ENCODE data around the gene SLC47A1. TPM values are rescaled to one million over a fixed set of nuclear protein-coding genes. Genes with fewer than 3 reads are reported as not detected.
"Not testable (repeated sequence)": the region's sequence is repeated elsewhere in the genome, so short reads cannot be mapped to it uniquely, and the experiment has no call there.

SLC47A1 gene
- total RNA-seq, 4 donors from 2014 or later, result 34.2 to 257 (median 133) TPM

DNA sequence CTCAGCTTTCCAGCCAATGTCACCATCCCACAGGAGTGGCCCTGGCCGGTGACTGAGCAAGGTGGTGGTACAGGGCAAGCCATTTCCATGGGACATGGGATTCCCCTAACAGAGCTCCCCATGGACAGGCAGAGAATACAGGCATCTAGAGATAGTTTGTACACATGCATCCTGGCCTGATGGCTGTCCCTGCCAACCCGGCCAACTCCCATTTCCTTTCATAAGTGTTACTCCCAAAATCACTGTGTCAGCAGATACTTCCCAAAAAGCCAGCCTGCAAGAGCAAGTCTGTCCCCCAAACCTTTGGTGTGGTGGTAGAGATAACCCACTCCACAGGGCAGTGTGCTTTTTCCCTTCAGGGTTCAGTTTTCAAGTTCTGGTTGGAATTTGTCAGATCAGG lies 32.4 kb upstream of the SLC47A1 start:
- DNase-seq (no peak), ATAC-seq (no peak)
- Histone ChIP-seq H3K27ac (no peak overlapping the region), H3K4me3 (no peak overlapping the region), H3K27me3 (no peaks in the 10 kb centered on the region), H3K9me3 (no peaks in the 10 kb centered on the region), H3K36me3 (no peaks in the 10 kb centered on the region), H3K4me1 (no peaks in the 10 kb centered on the region)
- in situ Hi-C loops (cut with MboI; ENCODE audit: low sequenced_read_pairs in 4 of 4) (loop anchor here in 1 of 4 donors (25.0 kb wide), 1 partner anchor 136 kb away; the partner anchor contains the start of gene ALDH3A2), intact Hi-C loops (cut with DNase I; ENCODE audit: low total_unique reads) (no loop called here)
- TF ChIP-seq POLR2A (IDR thresholded peaks at IDR 0.05), result no peak

DNA sequence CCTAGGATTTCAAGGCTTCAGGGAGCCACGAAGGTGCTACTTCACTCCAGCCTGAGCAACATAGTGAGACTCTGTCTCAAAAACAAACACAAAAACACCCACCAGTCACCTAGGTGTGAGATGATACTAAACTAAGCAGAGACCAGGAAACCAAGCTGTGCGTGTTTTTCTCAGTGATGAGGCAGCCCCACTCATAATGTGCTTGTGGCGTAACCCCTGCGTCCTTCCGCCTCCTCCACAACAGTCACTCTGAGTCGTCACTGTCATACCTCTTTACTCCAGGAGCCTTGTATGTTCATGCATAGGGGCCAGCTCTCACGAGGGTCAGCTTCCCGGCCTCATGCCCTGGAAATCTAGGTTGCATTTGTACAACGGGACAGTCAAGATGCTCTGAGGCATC lies 31.1 kb upstream of the SLC47A1 start:
- DNase-seq (no peak), ATAC-seq (no peak)
- Histone ChIP-seq H3K4me1 (no peaks in the 10 kb centered on the region), H3K36me3 (no peaks in the 10 kb centered on the region), H3K27me3 (no peaks in the 10 kb centered on the region), H3K9me3 (no peaks in the 10 kb centered on the region), H3K27ac (no peak overlapping the region), H3K4me3 (no peak overlapping the region)
- TF ChIP-seq, protein P1, sequence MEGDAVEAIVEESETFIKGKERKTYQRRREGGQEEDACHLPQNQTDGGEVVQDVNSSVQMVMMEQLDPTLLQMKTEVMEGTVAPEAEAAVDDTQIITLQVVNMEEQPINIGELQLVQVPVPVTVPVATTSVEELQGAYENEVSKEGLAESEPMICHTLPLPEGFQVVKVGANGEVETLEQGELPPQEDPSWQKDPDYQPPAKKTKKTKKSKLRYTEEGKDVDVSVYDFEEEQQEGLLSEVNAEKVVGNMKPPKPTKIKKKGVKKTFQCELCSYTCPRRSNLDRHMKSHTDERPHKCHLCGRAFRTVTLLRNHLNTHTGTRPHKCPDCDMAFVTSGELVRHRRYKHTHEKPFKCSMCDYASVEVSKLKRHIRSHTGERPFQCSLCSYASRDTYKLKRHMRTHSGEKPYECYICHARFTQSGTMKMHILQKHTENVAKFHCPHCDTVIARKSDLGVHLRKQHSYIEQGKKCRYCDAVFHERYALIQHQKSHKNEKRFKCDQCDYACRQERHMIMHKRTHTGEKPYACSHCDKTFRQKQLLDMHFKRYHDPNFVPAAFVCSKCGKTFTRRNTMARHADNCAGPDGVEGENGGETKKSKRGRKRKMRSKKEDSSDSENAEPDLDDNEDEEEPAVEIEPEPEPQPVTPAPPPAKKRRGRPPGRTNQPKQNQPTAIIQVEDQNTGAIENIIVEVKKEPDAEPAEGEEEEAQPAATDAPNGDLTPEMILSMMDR (IDR thresholded peaks at IDR 0.05 in 4 of 5, conservative IDR thresholded peaks at IDR 0.05 in 1 of 5), result no peak
- TF ChIP-seq POLR2A (IDR thresholded peaks at IDR 0.05), result no peak
- in situ Hi-C loops (cut with MboI; ENCODE audit: low sequenced_read_pairs in 4 of 4), result loop anchor here in 1 of 4 donors (25.0 kb wide), 1 partner anchor 135 kb away; the partner anchor contains the start of gene ALDH3A2
- intact Hi-C loops (cut with DNase I; ENCODE audit: low total_unique reads), result no loop called here

DNA sequence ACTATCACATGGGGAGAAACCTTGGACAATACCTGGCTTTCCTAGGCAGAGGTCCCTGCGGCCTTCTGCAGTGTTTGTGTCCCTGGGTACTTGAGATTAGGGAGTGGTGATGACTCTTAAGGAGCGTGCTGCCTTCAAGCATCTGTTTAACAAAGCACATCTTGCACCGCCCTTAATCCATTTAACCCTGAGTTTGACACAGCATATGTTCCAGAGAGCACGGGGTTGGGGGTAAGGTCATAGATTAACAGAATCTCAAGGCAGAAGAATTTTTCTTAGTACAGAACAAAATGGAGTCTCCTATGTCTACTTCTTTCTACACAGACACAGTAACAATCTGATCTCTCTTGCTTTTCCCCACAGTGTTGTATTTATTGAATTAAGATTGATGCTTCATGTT lies 28.1 kb upstream of the SLC47A1 start:
- ATAC-seq, H3K4me3 ChIP-seq, H3K9me3 ChIP-seq, H3K27ac ChIP-seq, H3K36me3 ChIP-seq, H3K27me3 ChIP-seq, H3K4me1 ChIP-seq, DNase-seq: not testable (repeated sequence)
- intact Hi-C loops (cut with DNase I; ENCODE audit: low total_unique reads), result loop anchor here (5.0 kb wide), 1 partner anchor 128 kb away; the partner anchor contains the start of gene MAPK7
- in situ Hi-C loops (cut with MboI; ENCODE audit: low sequenced_read_pairs in 4 of 4), result loop anchor here in 1 of 4 donors (25.0 kb wide), 1 partner anchor 132 kb away; the partner anchor contains the start of gene ALDH3A2

DNA sequence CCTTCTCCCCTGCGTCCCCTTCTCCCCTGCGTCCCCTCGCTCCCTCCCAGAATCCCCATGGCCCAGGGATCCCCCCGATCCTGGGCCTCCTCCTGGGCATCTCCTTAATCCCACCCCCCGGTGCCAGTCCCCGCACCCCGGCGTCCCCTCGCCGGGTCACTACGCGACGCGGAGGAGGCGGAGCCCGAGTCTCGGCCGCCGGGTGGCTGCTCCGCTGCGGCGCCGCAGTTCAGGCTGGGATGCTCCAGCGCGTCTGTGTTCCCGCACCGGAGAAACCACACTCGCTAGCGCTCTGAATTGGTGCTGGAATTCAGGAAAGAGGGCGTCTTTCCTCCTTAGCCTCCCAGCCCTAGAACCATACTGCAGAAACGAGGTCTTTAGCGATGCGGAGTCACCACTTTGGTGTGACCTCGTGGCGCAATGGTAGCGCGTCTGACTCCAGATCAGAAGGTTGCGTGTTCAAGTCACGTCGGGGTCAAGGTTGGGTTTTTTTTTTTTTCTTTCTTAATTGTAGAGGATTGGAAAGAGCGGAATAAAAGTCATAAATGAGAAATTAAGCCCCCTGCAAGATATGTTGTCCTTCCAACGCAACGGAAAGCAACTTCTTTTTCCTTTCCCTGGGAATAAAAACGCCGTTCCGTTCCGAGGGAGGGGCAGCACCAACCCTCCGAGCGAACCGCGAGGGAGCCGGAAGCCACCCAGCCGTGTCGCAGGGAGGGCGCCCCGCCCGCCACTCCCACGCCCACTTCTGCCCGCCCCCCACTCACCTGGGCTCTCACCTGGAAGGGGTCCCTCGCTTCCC lies 25.7 kb upstream of the SLC47A1 start:
- Histone ChIP-seq H3K27ac (peak overlapping the region; percentile 76 to 88 (median 82)), H3K4me3 (peak overlapping the region; percentile 69 to 93 (median 77)), H3K9me3 (no peaks in the 10 kb centered on the region), H3K36me3 (no peaks in the 10 kb centered on the region), H3K4me1 (no peaks in the 10 kb centered on the region), H3K27me3 (peaks cover 0 to 4% (median 0%) of the 10 kb centered on the region in 3 donors)
- DNase-seq, result peak; percentile 71 to 78
- intact Hi-C loops (cut with DNase I; ENCODE audit: low total_unique reads) (loop anchor here (5.0 kb wide), 1 partner anchor 131 kb away; the partner anchor contains the start of gene MAPK7), in situ Hi-C loops (cut with MboI; ENCODE audit: low sequenced_read_pairs in 4 of 4) (loop anchor here in 1 of 4 donors (25.0 kb wide), 1 partner anchor 129 kb away; the partner anchor contains the start of gene ALDH3A2)
- peak; percentile 19 to 38 for TF ChIP-seq POLR2A (IDR thresholded peaks at IDR 0.05)
- TF ChIP-seq, protein P1 (IDR thresholded peaks at IDR 0.05 in 4 of 5, conservative IDR thresholded peaks at IDR 0.05 in 1 of 5), result no peak
- ATAC-seq, result peak; percentile 84 to 94

DNA sequence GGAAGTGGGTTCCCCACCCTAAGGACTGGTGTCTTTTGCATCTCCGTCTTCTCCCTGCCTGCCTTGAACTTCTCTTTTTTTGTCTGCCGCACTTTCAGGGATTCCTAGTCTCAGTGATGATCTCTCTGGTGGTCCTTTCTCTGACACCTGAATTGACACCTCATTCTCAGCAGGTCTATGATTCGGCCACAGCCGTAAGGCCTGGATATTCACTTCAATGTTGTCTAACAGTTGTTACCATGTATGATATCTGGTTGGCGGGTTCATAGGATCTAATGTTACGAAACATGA lies 25.1 kb upstream of the SLC47A1 start:
- no peak for DNase-seq
- Histone ChIP-seq H3K4me3 (peak overlapping the region; percentile 69 to 93 (median 77)), H3K4me1 (no peaks in the 10 kb centered on the region), H3K27me3 (peaks cover 0 to 4% (median 0%) of the 10 kb centered on the region in 3 donors), H3K9me3 (no peaks in the 10 kb centered on the region), H3K27ac (peak overlapping the region; percentile 76 to 88 (median 82)), H3K36me3 (no peaks in the 10 kb centered on the region)
- TF ChIP-seq, protein P1 (IDR thresholded peaks at IDR 0.05 in 4 of 5, conservative IDR thresholded peaks at IDR 0.05 in 1 of 5), result no peak
- TF ChIP-seq POLR2A (IDR thresholded peaks at IDR 0.05), result no peak
- intact Hi-C loops (cut with DNase I; ENCODE audit: low total_unique reads), result loop anchor here (5.0 kb wide), 1 partner anchor 131 kb away; the partner anchor contains the start of gene MAPK7
- in situ Hi-C loops (cut with MboI; ENCODE audit: low sequenced_read_pairs in 4 of 4), result loop anchor here in 1 of 4 donors (25.0 kb wide), 1 partner anchor 129 kb away; the partner anchor contains the start of gene ALDH3A2
- no peak for ATAC-seq

DNA sequence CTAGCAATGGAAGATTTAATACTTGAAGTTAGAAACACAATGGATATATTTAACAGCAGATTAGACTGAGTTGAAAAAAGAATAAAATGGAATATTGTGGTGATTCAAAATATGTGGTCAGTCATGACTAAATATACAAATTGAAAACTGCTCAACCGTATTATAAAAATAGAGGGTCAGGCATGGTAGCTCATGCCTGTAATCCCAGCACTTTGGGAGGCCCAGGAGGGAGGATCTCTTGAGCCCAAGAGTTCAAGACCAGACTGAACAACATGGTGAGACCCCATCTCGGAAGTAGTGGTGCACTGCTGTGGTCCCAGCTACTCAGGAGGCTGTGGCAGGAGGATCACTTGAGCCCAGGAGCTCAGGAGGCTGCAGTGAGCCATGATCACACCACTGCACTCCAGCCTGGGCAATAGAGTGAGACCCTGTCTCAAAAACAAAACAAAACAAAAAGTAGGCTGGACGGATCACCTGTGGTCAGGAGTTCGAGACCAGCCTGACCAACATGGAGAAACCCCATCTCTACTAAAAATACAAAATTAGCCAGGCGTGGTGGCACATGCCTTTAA lies 24.3 kb upstream of the SLC47A1 start:
- in situ Hi-C loops (cut with MboI; ENCODE audit: low sequenced_read_pairs in 4 of 4) (loop anchor here in 1 of 4 donors (25.0 kb wide), 1 partner anchor 128 kb away; the partner anchor contains the start of gene ALDH3A2), intact Hi-C loops (cut with DNase I; ENCODE audit: low total_unique reads) (loop anchor here (5.0 kb wide), 1 partner anchor 132 kb away; the partner anchor contains the start of gene MAPK7)
- ATAC-seq, H3K9me3 ChIP-seq, DNase-seq, H3K27me3 ChIP-seq, H3K4me3 ChIP-seq, H3K4me1 ChIP-seq, H3K36me3 ChIP-seq: not testable (repeated sequence)
- peak overlapping the region in 1 of 4 donors; percentile 76 for H3K27ac ChIP-seq
